Middle frontal gyrus (tissue), 1 donor: ENCODE measurements around the gene OR4D1.

ENCODE experiments used
- DNase-seq: peaks from one replicate; pipeline ENCODE4 v3.0.0-alpha.2; 2015; ENCODE audit warnings: low spot score; ENCODE audit errors: extremely low spot score

Gene OR4D1

DNA sequence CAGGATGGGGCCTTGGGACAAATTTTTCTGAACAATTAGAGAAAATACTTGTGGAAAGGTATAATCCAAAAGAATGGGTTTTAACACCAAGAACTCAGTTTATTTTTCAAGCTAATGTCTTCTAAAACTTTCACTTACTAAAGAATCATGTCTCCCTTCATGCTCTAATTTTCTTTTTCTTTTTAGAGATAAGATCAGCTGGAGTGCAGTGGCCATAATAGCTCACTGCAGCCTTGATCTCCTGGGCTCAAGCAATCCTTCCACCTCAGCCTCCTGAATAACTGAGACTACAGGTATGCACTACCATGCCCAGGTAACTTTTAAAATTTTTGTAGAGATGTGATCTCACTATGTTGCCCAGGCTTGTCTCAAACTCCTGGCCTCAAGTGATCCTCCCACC, 5.5 kb downstream of the OR4D1 start:
- no peak for DNase-seq

DNA sequence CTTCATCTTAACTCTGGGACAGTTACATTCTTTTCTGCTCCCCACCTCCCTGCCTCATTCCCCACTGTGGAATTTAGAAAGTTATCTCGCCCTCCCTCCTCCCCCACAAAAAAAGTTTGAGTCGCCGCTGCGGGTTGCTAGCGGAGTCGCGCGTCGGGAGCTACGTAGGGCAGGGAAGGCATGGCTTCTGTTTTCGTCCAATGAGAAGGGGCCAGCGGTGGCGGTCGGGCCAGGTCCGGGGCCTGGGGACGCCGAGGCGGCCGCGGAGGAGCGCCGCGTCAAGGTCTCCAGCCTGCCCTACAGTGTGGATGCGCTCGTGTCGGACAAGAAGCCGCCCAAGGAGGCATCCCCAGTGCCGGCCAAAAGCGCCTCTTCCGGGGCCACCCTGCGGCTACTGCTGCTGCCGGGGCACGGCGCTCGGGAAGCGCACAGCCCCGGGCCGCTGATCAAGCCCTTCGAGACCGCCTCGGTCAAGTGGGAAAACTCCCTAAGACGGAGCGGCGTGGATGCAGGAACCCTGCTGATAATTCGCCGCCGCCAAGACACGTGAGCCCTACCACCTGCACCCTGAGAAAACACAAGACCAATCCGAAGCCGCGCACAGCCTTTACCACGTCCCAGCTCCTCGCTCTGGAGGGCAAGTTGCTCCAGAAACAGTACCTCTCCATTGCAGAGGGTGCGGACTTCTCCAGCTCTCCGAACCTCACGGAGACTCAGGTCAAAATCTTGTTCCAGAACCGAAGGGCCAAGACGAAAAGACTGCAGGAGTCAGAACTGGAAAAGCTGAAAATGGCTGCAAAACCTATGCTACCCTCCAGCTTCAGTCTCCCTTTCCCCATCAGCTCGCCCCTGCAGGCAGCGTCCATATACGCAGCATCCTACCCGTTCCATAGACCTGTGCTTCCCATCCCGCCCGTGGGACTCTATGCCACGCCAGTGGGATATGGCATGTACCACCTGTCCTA, 8.9 kb downstream of the OR4D1 start:
- no peak for DNase-seq

DNA sequence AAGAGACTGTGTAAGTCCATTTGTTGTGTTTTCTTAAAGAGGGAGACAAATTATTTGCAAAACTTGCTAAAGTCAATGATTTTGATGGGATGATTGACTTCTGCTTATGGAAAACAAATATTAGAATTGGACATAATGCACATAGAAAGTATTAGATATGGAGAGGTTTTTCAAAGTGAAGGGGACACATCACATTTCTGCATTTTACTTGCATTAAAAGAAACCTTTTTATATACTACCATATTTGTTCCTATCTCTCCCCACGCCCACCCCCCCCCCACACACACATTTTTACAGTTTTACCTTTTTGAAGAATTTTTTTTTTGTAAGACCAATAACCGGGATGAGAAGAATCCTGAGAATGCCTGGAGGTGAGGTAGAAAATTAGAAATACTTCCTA, 10.0 kb downstream of the OR4D1 start:
- no peak for DNase-seq

DNA sequence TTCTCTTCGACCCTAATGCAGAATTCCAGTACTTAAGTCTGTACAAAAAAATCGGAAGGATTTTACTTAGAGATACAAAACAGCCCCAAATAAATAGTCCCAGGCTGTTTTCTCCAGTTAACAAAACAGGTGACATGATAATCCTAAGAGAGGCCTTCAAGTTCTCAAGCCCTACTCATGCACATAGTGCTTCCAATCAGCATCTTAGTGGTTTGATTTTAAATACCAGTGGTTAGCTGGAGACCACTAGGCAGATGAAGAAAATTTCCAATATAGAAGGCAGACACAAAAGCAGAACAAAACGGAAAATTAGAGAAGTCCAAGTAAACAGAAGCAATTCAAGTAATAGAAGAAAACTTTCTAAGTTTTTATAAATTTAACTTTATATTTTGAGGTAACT, 13.4 kb downstream of the OR4D1 start:
- no peak for DNase-seq

DNA sequence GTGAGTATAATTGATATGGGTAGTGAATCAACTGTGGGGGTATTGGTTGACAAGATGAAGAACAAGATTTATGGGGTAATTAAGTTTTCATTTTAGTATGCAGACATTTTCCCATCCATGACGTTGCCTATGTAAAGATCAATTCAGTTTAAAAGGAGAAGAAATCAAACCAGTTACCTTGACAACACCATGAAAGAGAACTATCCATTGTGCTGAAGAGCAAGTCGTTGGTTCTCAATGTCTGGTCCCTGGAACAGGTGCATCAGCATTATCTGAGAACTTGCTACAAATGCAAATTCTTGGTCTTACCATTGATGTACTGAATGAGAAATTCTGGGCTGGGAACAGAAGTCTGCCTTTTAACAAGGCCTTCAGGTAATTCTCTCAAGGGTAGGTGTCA, 17.8 kb downstream of the OR4D1 start:
- no peak for DNase-seq

DNA sequence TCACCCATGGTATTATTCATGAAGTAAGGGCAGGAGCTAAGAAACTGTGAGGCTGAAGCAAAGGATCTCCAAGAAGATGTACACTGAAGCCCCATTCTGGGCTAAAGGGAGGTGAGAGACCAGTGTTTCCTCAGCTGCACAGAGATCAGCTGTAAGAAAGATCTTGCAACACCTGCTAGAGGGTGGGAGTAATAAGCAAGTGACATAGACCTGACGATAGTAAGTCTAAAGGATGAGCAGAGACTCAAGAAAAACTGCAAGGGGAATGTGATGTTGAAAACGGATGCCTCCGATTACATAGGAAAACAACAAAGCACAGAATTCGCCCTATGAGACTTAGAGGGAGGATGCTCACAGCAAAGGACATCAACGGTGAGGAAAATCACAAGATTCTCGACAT, 18.5 kb downstream of the OR4D1 start, which contains the start of gene OR4D2:
OR4D2 (plus strand) TSS at position 301 of the 400 bp plus-strand sequence. CDS start 2,674 bp downstream, outside the sequence.
- no peak for DNase-seq

DNA sequence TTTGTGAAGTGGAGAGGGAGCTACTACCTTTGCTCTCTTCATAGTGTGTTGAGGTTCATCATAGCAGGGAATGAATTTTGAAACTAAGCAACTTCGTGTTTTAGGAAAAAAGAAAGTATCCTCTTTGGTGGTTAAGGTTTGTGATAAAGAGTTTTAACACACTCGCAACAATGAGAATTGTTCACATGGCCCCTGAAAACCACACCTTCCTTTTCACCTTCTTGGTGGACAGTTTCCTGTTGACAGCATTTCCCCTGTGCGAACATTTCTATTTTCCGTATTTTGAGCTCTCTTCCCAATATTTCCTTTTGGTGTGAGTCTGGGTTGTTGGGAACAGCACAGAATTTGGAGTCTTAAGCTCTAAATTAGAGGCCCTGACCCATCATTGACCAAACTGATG, 22.4 kb downstream of the OR4D1 start:
- DNase-seq = no peak

DNA sequence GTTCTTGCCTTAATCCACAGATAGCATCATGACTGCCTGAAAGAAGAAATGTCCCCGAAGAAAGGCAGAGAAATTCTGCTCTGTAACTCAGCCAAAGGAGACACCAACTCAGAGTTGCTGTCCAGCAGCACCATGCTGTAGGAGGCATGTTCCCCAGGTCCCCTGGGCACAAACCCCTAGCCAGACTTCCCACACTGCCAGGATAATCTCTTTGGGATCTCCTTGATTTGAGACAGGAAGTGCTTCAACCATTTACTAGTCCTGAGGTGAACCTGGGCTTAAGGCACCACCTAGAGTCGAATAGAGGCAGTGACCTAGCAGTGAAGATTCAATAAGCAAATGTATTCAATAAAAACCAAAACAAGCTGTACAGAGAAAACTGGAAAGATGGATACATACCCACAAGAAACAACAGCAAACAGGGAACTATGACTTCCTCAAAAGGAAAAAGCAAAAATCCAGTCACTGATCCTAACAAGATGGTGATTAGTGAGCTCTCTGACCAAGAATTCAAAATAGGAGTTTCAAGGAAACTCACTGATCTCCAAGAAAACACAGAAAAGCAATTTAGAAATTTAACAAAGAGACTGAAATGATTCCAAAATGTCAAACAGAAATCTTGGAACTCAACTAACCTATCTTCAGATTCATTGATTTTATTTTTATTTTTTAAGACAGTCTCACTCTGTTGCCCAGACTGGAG, 24.3 kb downstream of the OR4D1 start:
- DNase-seq = no peak

DNA sequence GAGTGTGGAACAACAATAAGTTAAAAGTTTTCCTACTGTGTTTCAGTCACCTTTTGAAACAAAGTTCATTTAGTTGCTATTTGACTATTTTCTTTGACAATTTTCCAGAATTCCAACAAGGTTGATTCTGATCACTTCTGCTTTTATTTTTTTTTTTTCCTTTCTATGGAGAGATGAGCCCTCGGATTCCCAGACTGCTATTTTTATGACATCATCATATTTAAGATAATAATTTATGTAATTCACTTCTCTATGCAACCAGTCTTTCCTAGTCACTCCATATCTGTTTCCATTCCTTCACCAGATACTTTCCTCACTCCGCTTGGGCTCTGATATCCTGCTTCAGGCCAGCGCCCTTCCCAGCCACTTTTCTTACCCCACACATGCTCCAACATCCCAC, 26.7 kb downstream of the OR4D1 start:
- no peak for DNase-seq

DNA sequence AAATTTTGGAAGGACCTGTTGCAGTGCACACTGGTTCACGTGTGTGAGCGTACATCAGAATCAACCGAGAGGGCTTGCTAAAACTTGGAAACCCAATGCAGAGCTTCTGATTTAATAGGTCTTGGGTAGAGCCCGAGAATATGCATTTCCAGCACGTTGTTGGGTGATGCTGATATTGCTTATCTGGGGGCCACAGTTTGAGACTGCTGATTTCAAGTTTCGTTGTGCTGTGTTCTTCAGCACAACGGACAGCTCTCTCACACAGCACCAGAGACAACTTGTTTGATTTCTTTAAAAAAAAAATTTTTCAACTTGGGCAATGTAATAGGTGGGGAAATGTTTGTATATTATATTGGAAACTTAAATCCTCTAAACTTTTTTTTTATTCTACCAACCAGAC, 28.0 kb downstream of the OR4D1 start:
- DNase-seq = no peak

DNA sequence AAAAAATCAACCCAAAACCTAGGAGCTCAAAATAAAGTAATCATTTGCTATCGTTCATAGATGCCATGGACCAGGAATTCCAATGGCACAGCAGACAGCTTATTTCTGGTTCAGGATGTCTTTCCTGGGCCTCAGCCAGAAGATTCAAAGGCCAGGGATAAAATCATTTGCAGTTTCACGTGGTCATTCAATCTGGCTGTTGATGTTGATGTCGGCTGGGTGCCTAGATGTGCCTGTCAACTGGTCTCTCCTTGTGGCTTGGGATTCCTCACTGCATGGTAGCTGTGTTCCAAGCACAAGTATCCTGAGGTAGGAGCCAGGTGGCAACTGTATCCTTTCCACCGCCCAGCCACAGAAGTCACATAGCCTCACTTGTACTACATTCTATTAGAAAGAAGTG, 33.6 kb downstream of the OR4D1 start:
- no peak for DNase-seq

DNA sequence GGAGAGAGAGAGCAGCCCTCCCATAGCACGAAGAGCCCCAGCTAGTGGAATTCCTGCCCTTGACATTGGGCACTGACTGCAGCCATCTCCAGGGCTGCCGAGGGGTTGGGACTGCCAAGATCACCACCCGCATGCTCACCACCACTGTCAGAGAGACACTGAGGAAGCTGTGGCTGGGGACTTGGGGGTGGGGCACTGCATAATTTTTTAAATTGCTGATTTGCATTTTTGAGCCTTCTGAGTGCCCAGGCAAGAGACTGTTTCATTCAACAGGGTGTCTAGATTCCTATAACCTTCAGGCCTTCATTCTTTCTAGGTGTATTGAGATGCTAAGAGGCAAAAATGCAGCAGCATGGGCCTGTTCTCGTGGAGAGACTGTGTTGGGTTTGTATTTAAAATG, 35.3 kb downstream of the OR4D1 start:
- DNase-seq = no peak

DNA sequence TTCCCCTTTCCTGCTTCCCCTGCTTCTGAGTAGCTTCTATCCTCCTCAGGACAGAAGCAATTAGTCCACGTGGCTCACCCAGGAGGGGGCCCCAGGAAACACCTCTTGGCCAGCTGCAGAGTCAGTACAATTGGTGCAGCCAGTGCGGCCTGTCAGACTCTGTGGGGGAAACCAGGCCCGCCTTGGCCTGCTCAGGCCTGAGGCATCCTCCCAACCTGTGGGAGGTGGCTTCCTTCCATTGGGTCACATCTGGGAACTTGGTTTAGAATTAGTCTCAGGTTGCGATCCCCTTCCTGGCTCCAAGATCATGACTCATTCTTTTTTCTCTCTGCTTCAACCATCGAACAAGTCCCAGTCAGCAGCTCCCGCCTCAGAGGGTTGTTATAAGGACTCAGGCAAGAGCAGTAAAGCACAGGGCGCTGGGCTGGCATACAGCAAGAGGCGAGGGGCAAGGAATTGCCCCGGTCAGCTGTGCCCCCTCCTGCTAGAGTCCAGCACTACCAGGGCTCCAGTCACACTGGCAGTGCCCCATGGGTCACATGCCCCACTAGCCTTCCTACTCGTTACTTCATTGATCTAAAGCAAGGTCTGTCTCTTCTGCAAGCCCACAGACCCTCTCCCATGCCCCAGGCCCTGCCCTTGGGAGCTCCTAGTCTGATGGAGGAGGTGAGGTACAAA, 36.3 kb downstream of the OR4D1 start:
- DNase-seq = no peak

DNA sequence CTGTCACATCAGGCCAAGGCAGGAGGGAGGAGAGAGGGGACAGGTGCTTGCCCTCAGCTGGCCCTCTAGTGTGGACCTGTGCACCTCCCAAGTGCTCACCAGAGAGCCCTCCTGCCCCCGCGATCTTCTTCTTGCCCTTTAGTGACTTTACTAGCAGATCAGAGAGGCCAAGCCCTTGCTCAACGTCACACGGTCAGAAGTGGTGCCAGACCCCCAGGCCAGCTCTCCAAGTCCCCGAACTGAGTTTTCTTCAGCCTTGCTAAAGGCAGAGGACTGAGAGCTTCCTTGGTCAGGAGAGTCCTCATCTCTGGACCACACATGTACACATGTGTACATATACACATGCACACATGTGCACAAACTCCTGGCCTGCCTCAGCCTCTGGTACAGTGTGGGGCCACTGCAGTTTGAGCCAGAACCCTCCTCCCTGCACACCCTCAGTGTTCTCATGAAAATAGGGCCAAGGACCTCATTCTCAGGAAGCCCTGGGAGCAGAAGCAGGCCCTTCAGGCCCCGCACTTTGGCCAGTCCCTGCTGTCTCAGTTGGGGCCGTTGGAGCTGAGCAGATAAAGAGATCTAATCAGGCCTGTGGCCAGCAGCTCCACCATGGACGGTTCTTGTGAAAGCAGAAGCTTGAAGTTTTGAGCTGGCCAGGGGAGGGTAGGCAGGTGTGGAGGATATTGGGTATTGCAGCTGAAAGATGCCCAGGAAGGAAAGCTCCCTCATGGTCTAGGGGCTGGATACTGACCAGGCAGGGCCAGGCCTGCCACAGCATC, 37.0 kb downstream of the OR4D1 start:
- DNase-seq = no peak

DNA sequence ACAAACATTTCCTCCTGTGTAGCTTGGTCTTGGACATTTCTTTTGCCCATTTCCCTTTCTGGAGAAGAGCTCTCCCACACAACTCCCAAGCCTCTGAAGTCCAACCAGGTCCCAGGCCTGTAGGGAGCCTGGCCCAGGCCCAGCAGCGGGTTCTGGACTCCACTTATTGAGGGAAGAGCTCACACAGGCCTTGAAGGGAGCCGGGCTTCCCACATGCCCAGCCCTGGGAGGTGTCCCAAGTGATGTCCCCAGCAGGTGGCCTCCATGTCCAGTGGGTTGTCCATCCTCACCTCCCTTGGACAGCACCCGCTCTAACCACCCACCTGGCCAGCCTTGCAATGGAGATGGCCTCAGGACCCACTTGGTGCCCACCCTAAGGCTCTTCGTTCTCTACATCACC, 38.4 kb downstream of the OR4D1 start:
- no peak for DNase-seq

DNA sequence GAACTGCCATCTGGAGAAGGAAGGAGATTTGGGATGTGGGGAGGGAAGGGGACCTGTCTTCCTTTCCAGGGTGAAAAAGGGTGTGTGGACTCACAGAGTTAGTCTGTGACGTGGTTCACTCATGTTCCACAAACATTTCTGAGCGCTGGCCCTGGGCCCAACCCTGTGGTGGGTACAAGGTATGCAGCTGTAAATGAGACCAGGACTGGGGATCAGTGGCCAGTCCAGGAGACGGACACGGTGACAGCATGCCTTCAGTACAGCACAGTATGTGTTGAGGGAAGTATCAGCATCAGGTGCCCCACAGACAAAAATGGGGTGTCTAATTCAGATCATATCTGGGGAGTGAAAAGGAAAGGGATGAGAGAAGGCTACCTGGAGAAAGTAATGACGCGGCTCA, 38.9 kb downstream of the OR4D1 start:
- DNase-seq = no peak

DNA sequence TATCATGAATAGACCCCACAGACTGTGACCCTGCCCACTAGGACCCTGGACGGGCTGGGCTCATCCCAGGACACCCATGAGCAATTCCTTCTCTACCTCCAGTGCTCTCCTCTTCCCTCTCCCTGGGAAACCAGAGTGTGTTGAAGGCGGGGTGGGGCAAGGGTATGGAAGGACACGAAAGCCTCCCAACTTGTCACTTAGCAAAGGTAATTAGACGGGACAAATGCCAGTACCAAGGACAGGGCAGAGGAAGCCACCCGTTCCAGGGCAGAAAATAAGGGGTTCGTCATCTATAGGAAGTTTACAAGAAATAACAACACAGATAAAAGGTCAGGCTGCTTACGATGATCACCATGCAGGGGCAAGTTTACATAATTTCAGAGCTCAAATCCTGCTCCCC, 39.5 kb downstream of the OR4D1 start:
- no peak for DNase-seq

DNA sequence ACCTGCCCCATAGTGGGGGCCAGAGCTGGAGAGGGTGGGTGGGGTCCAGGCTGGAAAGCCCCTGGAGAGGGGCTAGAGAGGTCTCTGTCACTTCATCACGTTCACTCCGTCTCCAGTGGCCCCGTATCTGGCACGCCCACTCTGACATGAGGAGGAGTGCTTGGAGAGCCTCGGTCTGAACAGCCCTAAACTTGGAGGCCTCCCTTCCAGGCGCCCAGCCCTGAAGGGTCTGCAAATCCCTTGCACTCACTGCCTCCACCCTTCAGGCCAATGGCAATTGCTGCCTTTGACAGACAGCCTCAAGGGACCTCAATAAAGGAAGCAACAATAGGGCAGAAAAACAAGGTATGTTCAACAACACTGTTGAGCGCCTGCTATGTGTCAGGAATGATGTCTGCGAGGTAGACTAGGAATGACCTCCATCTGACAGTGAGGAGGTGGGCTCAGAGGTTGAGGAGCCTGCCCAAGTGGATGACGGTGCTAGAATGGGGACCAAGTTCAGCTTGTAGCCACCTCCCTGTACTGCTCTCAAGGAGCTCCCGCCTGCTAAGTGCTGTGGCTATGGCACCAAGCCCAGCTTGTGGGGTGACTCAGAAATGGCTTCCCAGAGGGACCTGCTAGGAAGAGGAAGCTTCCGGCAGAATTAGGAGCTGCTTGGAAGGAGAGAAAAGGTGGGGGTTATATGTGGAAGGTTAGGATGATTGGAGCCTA, 41.4 kb downstream of the OR4D1 start:
- DNase-seq = peak; percentile 24

DNA sequence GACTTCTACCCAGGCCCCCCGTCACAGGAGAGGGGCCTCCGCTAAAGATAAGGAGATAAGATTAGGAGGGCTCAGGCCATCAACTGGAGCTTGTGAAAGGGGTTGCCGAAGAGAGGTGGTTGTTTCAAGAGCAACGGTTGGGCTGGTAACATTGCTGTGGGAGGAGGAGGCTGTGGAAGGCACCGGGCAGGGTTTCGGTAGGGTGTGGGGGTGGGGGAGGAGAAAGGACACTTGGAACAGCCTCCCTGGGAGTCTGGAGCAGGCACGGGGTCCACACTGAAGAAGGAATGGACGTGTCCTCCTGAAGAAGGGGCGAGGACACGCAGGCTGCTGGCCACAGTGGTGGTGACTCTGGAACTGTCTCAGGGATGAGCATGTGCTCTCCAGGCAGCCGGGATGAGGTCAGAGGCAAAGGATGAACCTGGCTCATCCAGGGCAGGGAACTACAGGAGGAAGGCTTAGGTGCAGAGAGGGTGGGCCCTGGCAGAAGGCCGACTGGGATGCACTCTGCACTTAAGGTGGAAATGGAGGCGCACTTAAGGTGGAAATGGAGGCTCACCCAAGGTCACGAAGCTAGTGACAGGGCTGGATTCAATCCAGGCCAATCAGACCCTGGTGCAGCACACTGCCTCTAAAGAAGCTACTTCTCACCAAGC, 43.2 kb downstream of the OR4D1 start:
- no peak for DNase-seq

DNA sequence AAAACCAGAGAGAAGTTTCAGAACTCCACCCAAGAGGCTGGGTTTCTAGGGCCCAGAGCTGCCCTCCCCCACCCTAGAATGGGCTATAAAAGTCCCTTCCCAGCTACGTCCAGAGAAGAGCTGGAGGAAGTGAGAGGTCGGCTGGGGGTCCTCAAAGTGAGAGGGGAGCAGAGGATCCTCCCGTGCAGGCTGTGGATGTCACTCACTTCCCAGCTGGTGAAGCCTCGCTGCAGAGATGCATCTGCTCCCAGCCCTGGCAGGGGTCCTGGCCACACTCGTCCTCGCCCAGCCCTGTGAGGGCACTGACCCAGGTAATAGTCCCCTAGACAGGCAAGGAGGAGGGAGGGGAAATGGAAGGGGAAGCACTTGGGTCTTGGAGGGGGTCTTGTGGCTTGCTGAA, 44.4 kb downstream of the OR4D1 start, which contains the start of gene EPX:
EPX (plus strand) TSS at position 115 of the 400 bp plus-strand sequence; CDS start at position 236, 121 bp downstream.
- DNase-seq = no peak
